Activated CD4-positive, alpha-beta memory T cell treated with anti-CD3 and anti-CD28 coated beads, Interleukin-2, amount 10 ng/mL, durations not matched to agents 7 days and 5 days (primary cell): ENCODE measurements around the gene KIF12. TPM values are rescaled to one million over a fixed set of nuclear protein-coding genes. Genes with fewer than 3 reads are reported as not detected.

Experiments used
- CTCF ChIA-PET: fragments of 350-600 bp; sonication (Branson Sonifier 250); formaldehyde crosslinking; loops from one replicate; lab custom pipeline; 2021; ENCODE audit warnings: antibody characterized with exemption, inconsistent platforms; lab: Charles Lee
- POLR2A ChIA-PET: fragments of 350-600 bp; sonication (Branson Sonifier 250); formaldehyde crosslinking; loops from one replicate; lab custom pipeline; 2021; ENCODE audit warnings: antibody characterized with exemption; lab: Charles Lee
- DNase-seq: peaks from one replicate; pipeline ENCODE4 v3.0.0-alpha.2; 2020
- H3K27ac Mint-ChIP-seq: one replicate; pipeline ENCODE4 v1.8.0; 2021; ENCODE audit warnings: mild to moderate bottlenecking, mixed read lengths
- H3K27me3 Mint-ChIP-seq: one replicate; pipeline ENCODE4 v1.8.0; 2021; ENCODE audit warnings: mixed read lengths
- H3K36me3 Mint-ChIP-seq: one replicate; pipeline ENCODE4 v1.8.0; 2021; ENCODE audit warnings: low read depth, mixed read lengths
- H3K4me1 Mint-ChIP-seq: one replicate; pipeline ENCODE4 v1.8.0; 2021; ENCODE audit warnings: mixed read lengths
- H3K4me3 Mint-ChIP-seq: one replicate; pipeline ENCODE4 v1.8.0; 2021; ENCODE audit warnings: mild to moderate bottlenecking, mixed read lengths
- H3K9me3 Mint-ChIP-seq: one replicate; pipeline ENCODE4 v1.8.0; 2021; ENCODE audit warnings: mixed read lengths
- total RNA-seq, 2 experiments: library from RNA; stranded (reverse); gene quantifications; one replicate each; pipeline ENCODE4 v1.2.3, GENCODE V29; 2021

The KIF12 gene
- total RNA-seq, 2 experiments from 2014 or later: not detected

- no peaks in the 10 kb centered on the region for H3K36me3 Mint-ChIP-seq
- DNase-seq: no peak
- H3K9me3 Mint-ChIP-seq: no peaks in the 10 kb centered on the region
- peaks cover 18% of the 10 kb centered on the region for H3K27me3 Mint-ChIP-seq
- ChIA-PET POLR2A (no interaction called here), CTCF (interaction anchor here (2.1 kb wide), 1 partner anchor 11 kb away, joined by 9 read pairs; no protein-coding TSS in a partner anchor)
- H3K4me3 Mint-ChIP-seq: no peak overlapping the region
- H3K27ac Mint-ChIP-seq: no peak overlapping the region
- peaks cover 4% of the 10 kb centered on the region for H3K4me1 Mint-ChIP-seq
Observed at GRCh38 chr9:114093761-114094505, 5.2 kb downstream of the KIF12 start.

GRCh38 chr9:114093031-114093471 lies 6.0 kb downstream of the KIF12 start:
- ChIA-PET POLR2A (no interaction called here), CTCF (interaction anchor here (2.1 kb wide), 1 partner anchor 10 kb away, joined by 9 read pairs; no protein-coding TSS in a partner anchor)
- Mint-ChIP-seq H3K4me3 (no peak overlapping the region), H3K4me1 (peaks cover 4% of the 10 kb centered on the region), H3K9me3 (no peaks in the 10 kb centered on the region), H3K27me3 (peaks cover 19% of the 10 kb centered on the region), H3K36me3 (no peaks in the 10 kb centered on the region), H3K27ac (no peak overlapping the region)
- DNase-seq: no peak

- Mint-ChIP-seq H3K4me3 (no peak overlapping the region), H3K9me3 (no peaks in the 10 kb centered on the region), H3K27me3 (peaks cover 15% of the 10 kb centered on the region), H3K36me3 (no peaks in the 10 kb centered on the region), H3K27ac (no peak overlapping the region), H3K4me1 (peaks cover 2% of the 10 kb centered on the region)
- CTCF ChIA-PET: interaction anchor here (0.5 to 2.1 kb wide), 2 partner anchors 9 to 202 kb away, joined by 6 to 9 read pairs; no protein-coding TSS in a partner anchor
- POLR2A ChIA-PET: no interaction called here
- DNase-seq: no peak
Observed at GRCh38 chr9:114092336-114092735, 6.8 kb downstream of the KIF12 start.

DNA sequence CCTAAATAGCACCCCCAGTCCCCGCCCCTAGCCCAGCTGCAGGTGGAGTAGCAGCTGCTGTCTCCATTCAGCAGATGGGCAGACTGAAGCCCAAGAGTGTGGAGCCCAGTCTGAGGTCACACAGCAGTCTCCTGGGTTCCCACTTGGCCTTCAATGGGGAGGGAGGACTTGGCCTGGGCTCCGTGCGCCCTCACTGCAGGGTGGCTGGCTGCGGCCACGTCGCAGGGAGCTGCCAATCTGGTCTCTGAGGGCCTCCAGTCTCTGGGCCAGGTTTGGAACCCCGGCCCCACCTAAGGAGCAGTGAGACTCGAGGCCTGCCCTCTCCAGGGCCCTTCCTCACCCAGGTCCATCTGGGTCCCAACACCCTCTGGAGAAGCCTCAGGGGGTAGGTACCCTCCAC lies 7.4 kb downstream of the KIF12 start:
- Mint-ChIP-seq H3K9me3 (no peaks in the 10 kb centered on the region), H3K36me3 (no peaks in the 10 kb centered on the region), H3K4me1 (peaks cover under 1% of the 10 kb centered on the region), H3K27ac (no peak overlapping the region), H3K27me3 (peaks cover 12% of the 10 kb centered on the region), H3K4me3 (no peak overlapping the region)
- DNase-seq: no peak
- ChIA-PET POLR2A (no interaction called here), CTCF (interaction anchor here (0.5 to 2.1 kb wide), 2 partner anchors 9 to 203 kb away, joined by 6 to 9 read pairs; no protein-coding TSS in a partner anchor)

- ChIA-PET POLR2A (no interaction called here), CTCF (no interaction called here)
- Mint-ChIP-seq H3K27me3 (peaks cover 6% of the 10 kb centered on the region), H3K36me3 (no peaks in the 10 kb centered on the region), H3K4me1 (no peaks in the 10 kb centered on the region), H3K27ac (no peak overlapping the region), H3K9me3 (no peaks in the 10 kb centered on the region), H3K4me3 (no peak overlapping the region)
- no peak for DNase-seq
Observed at GRCh38 chr9:114090798-114091197, 8.3 kb downstream of the KIF12 start.

DNA sequence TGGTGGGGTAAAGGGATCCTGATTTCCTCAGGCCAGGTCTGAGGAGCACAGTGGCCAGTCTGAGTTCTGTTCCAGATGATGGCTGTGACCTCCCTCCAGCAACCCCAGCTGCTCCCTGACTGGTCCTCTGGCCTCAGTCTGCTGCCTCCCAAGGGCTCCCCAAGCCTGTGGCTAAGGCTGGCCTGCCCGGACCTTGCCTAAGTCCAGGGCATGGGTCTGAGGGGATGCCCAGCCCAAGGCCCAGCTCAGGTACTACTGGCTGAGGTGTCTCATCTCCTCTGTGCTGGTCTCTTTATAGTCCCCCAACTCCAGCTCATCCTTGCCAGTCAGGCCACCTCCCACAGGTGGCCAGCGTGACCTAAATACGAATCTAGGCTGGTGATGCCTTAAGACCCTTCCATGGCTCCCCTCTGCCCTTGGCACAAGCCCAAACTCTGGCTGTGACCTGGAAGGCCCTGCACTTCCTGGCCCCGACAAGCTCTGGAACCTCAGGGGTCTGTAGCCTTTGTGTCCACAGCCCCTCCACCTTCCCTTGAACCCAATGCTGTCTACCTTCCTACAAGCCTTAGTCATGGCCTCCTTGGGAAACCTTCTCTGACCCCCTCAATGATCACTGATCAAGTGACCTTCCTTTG lies 9.8 kb downstream of the KIF12 start:
- CTCF ChIA-PET: no interaction called here

DNA sequence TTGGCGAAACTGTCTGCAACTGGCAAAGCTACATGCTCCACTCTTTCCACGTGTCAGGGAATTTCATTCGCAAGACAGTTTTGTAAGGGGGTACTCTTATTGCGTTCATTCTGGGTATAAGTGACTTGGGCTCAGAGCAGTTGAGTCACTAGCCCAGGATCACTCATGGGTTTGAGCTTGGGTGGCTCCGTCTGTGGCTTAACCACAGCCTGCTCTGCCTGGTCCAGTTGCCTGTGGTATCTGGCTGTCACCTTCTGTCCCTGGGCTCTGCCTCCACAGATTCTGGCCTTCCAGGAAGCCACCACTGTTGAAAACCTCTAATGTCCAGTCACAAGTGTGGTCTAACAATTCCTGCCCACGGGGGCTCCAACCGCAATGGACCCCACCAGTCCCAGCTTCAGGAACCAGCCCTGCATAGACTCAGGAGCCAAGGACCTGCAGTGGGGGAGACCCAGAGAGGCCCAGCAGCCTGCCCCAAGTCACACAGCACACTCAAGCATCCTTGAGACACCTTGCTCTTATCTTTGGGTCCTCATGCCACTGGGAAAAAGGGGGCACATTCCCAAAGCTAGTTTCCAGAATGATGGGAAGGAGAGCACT lies 10.4 kb downstream of the KIF12 start:
- no peaks in the 10 kb centered on the region for H3K36me3 Mint-ChIP-seq
- DNase-seq: no peak
- no peak overlapping the region for H3K27ac Mint-ChIP-seq
- POLR2A ChIA-PET: interaction anchor here (1.0 kb wide), 1 partner anchor 11 kb away, joined by 3 read pairs; no protein-coding TSS in a partner anchor
- CTCF ChIA-PET: no interaction called here
- H3K27me3 Mint-ChIP-seq: peaks cover 4% of the 10 kb centered on the region
- H3K4me3 Mint-ChIP-seq: no peak overlapping the region
- no peaks in the 10 kb centered on the region for H3K4me1 Mint-ChIP-seq
- no peaks in the 10 kb centered on the region for H3K9me3 Mint-ChIP-seq

More for the DNA sequence above, 9.8 kb downstream of the KIF12 start:
- H3K4me3 Mint-ChIP-seq: no peak overlapping the region
- no peaks in the 10 kb centered on the region for H3K4me1 Mint-ChIP-seq
- POLR2A ChIA-PET: interaction anchor here (1.0 kb wide), 1 partner anchor 10 kb away, joined by 3 read pairs; no protein-coding TSS in a partner anchor
- no peak for DNase-seq
- H3K27ac Mint-ChIP-seq: no peak overlapping the region
- no peaks in the 10 kb centered on the region for H3K36me3 Mint-ChIP-seq
- peaks cover 4% of the 10 kb centered on the region for H3K27me3 Mint-ChIP-seq
- no peaks in the 10 kb centered on the region for H3K9me3 Mint-ChIP-seq

- DNase-seq: no peak
- no peak overlapping the region for H3K27ac Mint-ChIP-seq
- H3K9me3 Mint-ChIP-seq: no peaks in the 10 kb centered on the region
- no peaks in the 10 kb centered on the region for H3K4me1 Mint-ChIP-seq
- no peak overlapping the region for H3K4me3 Mint-ChIP-seq
- CTCF ChIA-PET: no interaction called here
- peaks cover 4% of the 10 kb centered on the region for H3K27me3 Mint-ChIP-seq
- POLR2A ChIA-PET: no interaction called here
- H3K36me3 Mint-ChIP-seq: no peaks in the 10 kb centered on the region
Observed at GRCh38 chr9:114087721-114088120, 11.4 kb downstream of the KIF12 start.

DNA sequence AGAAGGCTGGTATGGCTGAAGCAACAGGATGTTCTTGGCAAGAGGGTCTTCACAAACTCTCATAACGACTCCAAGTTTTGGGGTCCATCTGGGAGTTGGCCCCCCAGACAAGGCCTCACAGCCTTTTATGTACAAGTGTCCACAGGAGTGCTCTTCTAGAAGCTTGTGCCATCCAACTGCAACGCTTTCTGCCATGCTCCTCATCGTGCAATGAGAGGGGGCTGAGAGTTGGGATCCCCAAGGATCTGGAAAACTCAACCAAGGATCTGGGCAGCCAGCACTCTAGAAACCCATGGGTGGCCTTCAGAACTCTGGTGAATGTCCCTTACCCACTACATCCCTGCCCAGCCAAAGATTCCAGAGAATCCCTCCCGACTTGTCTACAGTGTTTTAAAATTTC lies 12.5 kb downstream of the KIF12 start:
- peaks cover 4% of the 10 kb centered on the region for H3K27me3 Mint-ChIP-seq
- H3K27ac Mint-ChIP-seq: no peak overlapping the region
- H3K4me3 Mint-ChIP-seq: no peak overlapping the region
- DNase-seq: no peak
- no peaks in the 10 kb centered on the region for H3K9me3 Mint-ChIP-seq
- POLR2A ChIA-PET: no interaction called here
- no peaks in the 10 kb centered on the region for H3K36me3 Mint-ChIP-seq
- no peaks in the 10 kb centered on the region for H3K4me1 Mint-ChIP-seq
- CTCF ChIA-PET: no interaction called here

- Mint-ChIP-seq H3K27ac (no peak overlapping the region), H3K36me3 (no peaks in the 10 kb centered on the region), H3K9me3 (no peaks in the 10 kb centered on the region), H3K27me3 (peaks cover 4% of the 10 kb centered on the region), H3K4me3 (no peak overlapping the region), H3K4me1 (no peaks in the 10 kb centered on the region)
- ChIA-PET CTCF (no interaction called here), POLR2A (no interaction called here)
- no peak for DNase-seq
Observed at GRCh38 chr9:114086009-114086408, 13.1 kb downstream of the KIF12 start.

DNA sequence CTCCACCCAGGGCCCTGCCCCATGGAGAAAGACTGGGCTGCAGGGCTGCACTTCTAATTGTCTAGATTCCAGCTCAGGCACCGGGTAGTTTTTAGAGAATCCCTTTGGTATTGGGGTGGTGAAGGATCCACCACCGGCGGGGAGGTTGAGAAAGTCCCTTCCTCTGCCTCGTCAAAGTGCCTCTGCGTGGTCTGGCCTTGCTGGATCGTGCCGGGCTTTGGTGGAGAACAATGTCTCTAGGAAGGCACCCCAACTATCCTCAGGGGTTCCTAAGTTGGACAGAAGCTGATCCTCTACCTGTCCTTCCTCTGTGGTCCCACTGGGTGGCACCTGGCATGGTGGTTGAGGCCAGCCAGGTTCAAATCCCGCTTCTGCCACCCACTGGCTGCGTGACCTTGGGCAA lies 13.7 kb downstream of the KIF12 start:
- no peaks in the 10 kb centered on the region for H3K4me1 Mint-ChIP-seq
- no peak overlapping the region for H3K27ac Mint-ChIP-seq
- no peak for DNase-seq
- H3K27me3 Mint-ChIP-seq: peaks cover 4% of the 10 kb centered on the region
- no peak overlapping the region for H3K4me3 Mint-ChIP-seq
- H3K9me3 Mint-ChIP-seq: no peaks in the 10 kb centered on the region
- no peaks in the 10 kb centered on the region for H3K36me3 Mint-ChIP-seq
- ChIA-PET CTCF (no interaction called here), POLR2A (no interaction called here)

GRCh38 chr9:114084282-114085073 lies 14.6 kb downstream of the KIF12 start:
- Mint-ChIP-seq H3K27me3 (peaks cover 5% of the 10 kb centered on the region), H3K4me1 (no peaks in the 10 kb centered on the region), H3K4me3 (no peak overlapping the region), H3K36me3 (no peaks in the 10 kb centered on the region), H3K9me3 (no peaks in the 10 kb centered on the region), H3K27ac (no peak overlapping the region)
- ChIA-PET CTCF (interaction anchor here (1.0 to 2.6 kb wide), 4 partner anchors 8 to 208 kb away, joined by 3 to 18 read pairs (median 6); no protein-coding TSS in a partner anchor), POLR2A (no interaction called here)
- DNase-seq: no peak
